Thoracic aorta (tissue), 2 donors: Measurements from ENCODE around the gene MRPS5. TPM values are rescaled to one million over a fixed set of nuclear protein-coding genes. Genes with fewer than 3 reads are reported as not detected.

Source experiments
- ATAC-seq: fragments of 150-250 bp; one replicate; pipeline ENCODE4 v1.8.0; 2017; ENCODE audit warnings: low read depth; ENCODE audit not compliant: insufficient number of reproducible peaks, low FRiP score
- DNase-seq: peaks from one replicate; pipeline ENCODE4 v3.0.0-alpha.2; 2020; ENCODE audit warnings: low spot score
- H3K27ac ChIP-seq, 2 donors: fragments of 200-600 bp; sonication (generic); 1 replicate in 1 of 2; 2 replicates in 1 of 2; pipeline ENCODE4 v1.5.1; 2016; ENCODE audit warnings: mild to moderate bottlenecking in 2 of 2, moderate library complexity in 2 of 2
- H3K27me3 ChIP-seq: fragments of 200-600 bp; sonication (generic); replicated peaks from 2 replicates; pipeline ENCODE4 v1.6.0; 2016; ENCODE audit warnings: mild to moderate bottlenecking; ENCODE audit not compliant: insufficient read depth
- H3K36me3 ChIP-seq: fragments of 200-600 bp; sonication (generic); one replicate; pipeline ENCODE4 v1.5.1; 2016
- H3K4me1 ChIP-seq, 2 donors: fragments of 200-600 bp; sonication (generic); 1 replicate in 1 of 2; 2 replicates in 1 of 2; pipeline versions ENCODE4 v1.5.1 to v1.6.0; 2016; ENCODE audit warnings: low read depth in 2 of 2, mild to moderate bottlenecking in 1 of 2; ENCODE audit not compliant: control insufficient read depth in 1 of 2
- H3K4me3 ChIP-seq: fragments of 200-600 bp; sonication (generic); 2 replicates; pipeline ENCODE4 v1.5.1; 2016; ENCODE audit warnings: mild to moderate bottlenecking
- H3K9me3 ChIP-seq: fragments of 200-600 bp; sonication (generic); 2 replicates; pipeline ENCODE4 v1.5.1; 2016
- total RNA-seq, 2 donors: library from RNA; depleted of rRNA; stranded (reverse); fragments of >200 nt; gene quantifications; one replicate each; pipeline versions ENCODE4 v1.1.0 to v1.2.3, GENCODE V29; 2016
- TF ChIP-seq, protein P1 (sequence below): fragments of 200-600 bp; sonication (generic); IDR thresholded peaks from one replicate; pipeline ENCODE4 v1.5.1; 2019; ENCODE audit warnings: antibody characterized with exemption

MRPS5 gene
- total RNA-seq, 2 donors from 2014 or later = 35.3 to 44.8 TPM

DNA sequence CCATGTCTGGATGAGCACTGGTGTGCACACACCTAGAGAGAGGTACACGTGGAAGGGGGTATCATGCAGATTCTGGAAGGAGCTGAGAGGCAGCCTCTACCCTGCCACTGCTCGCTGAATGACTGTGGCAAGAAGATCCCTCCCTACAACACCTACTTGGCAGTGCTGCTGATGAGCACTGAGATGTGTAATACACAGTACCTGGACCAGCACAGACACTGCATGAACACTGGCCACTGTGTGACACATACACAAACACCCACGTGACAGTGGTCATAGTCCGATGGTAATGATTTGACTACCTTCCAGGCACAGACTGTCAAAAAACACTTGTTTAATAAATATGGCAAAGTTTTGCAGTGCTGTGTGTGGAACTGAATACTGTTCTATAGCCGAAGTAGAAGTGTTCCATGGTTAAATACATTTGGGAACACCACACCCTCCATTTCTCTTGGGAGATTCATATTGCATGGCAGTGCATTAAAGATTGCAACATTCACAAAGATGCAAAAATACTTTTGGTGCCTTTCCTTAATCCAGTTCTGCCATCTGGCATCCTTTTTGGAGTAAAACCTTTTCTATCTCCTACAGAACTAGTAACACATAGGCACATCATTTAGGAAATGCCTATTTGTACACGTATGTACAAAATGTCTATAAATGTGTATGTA, 29.6 kb downstream of the MRPS5 start:
- Histone ChIP-seq H3K27me3 (no peaks in the 10 kb centered on the region), H3K27ac (no peak overlapping the region), H3K4me3 (no peak overlapping the region), H3K4me1 (no peaks in the 10 kb centered on the region), H3K36me3 (peaks cover 38% of the 10 kb centered on the region), H3K9me3 (no peaks in the 10 kb centered on the region)
- TF ChIP-seq, protein P1, sequence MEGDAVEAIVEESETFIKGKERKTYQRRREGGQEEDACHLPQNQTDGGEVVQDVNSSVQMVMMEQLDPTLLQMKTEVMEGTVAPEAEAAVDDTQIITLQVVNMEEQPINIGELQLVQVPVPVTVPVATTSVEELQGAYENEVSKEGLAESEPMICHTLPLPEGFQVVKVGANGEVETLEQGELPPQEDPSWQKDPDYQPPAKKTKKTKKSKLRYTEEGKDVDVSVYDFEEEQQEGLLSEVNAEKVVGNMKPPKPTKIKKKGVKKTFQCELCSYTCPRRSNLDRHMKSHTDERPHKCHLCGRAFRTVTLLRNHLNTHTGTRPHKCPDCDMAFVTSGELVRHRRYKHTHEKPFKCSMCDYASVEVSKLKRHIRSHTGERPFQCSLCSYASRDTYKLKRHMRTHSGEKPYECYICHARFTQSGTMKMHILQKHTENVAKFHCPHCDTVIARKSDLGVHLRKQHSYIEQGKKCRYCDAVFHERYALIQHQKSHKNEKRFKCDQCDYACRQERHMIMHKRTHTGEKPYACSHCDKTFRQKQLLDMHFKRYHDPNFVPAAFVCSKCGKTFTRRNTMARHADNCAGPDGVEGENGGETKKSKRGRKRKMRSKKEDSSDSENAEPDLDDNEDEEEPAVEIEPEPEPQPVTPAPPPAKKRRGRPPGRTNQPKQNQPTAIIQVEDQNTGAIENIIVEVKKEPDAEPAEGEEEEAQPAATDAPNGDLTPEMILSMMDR = no peak
- no peak for ATAC-seq
- DNase-seq = no peak

DNA sequence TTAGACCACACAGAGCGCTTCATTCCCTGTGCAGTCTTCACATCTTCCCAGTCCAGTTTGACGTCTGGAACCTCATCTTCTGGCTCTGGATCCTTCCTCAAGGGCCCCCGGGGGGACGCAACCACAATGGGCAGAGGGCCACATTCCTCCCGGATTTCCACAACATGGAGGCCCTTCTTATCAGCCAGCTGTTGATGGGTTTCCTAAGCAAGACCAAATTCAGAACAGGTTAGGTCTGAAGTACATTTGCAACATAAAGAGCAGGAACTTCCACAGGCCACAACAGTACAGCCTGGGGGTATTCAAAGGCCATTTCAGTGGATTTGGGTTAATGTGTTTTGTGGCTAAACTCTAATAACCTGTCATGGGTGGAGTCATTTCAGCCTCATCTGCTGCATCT, 34.2 kb downstream of the MRPS5 start:
- no peak overlapping the region for H3K4me3 ChIP-seq
- DNase-seq (no peak), ATAC-seq (no peak)
- H3K27ac ChIP-seq = no peak overlapping the region
- H3K27me3 ChIP-seq = no peaks in the 10 kb centered on the region
- TF ChIP-seq, protein P1 = no peak
- no peaks in the 10 kb centered on the region for H3K4me1 ChIP-seq
- H3K9me3 ChIP-seq = no peaks in the 10 kb centered on the region
- peaks cover 52% of the 10 kb centered on the region for H3K36me3 ChIP-seq

DNA sequence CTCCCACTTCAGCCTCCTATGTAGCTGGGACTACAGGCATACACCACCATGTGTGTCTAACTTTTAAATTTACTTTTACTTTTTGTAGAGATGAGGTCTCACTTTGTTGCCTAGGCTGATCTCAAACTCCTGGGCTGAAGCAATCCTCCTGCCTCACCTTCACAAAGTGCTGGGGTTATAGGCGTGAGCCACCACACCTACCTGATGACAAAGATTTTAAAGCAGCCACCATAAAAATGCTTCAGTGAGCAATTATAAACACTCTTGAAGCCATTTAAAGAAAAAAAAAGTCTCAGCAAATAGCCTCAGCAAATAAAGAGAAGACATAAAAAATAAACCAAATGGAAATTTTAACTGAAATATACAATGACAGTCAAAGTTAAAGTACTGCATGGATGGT, 35.6 kb downstream of the MRPS5 start:
- H3K27me3 ChIP-seq = no peaks in the 10 kb centered on the region
- TF ChIP-seq, protein P1 = no peak
- ATAC-seq (no peak), DNase-seq (no peak)
- H3K27ac ChIP-seq = no peak overlapping the region
- H3K36me3 ChIP-seq = peaks cover 42% of the 10 kb centered on the region
- H3K4me1 ChIP-seq = no peaks in the 10 kb centered on the region
- no peak overlapping the region for H3K4me3 ChIP-seq
- H3K9me3 ChIP-seq = no peaks in the 10 kb centered on the region

DNA sequence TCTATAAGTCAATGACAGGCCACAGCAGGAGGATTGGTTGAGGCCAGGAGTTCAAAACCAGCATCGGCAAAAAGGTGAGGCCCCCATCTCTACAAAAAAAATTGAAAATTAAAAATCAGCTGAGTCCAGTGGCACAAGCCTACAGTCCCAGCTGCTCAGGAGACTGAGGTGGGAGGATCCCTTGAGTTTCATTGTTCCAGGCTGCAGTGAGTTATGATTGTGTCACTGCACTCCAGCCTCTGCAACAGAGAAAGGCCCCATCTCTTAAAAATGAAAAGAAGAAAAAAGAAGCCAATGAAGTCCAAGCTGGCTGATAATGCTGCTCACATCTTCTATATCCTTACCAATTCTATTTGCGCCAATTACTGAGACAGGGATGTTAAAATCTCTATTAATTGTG, 39.1 kb downstream of the MRPS5 start:
- no peak for DNase-seq
- no peak overlapping the region for H3K4me3 ChIP-seq
- H3K9me3 ChIP-seq = no peaks in the 10 kb centered on the region
- H3K4me1 ChIP-seq = no peaks in the 10 kb centered on the region
- TF ChIP-seq, protein P1 = no peak
- no peak overlapping the region for H3K27ac ChIP-seq
- H3K36me3 ChIP-seq = peaks cover 27% of the 10 kb centered on the region
- no peak for ATAC-seq
- no peaks in the 10 kb centered on the region for H3K27me3 ChIP-seq

DNA sequence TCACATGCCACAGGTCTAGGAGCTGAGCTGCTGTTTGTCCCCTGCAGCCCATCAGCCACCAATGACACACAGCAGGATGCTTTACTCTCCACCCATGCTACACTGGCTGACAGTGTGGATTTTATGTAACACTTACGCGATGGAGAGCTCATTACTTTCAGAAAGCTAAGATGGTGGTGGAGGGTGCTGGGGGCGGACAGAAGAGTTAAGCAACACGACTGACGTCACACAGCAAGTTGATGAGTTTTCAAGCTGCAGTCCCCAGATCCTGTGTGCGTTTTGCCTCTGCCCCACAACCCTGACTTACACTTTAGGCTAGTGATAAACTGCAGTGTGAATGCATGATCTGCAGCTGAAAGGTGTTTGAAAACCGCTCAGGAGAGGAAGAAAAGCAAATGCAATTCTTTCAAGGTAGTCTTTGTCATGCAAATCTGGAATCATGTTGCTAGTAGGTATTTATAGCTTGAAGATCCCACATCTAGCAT, 42.4 kb downstream of the MRPS5 start:
- Histone ChIP-seq H3K27me3 (no peaks in the 10 kb centered on the region), H3K27ac (no peak overlapping the region), H3K36me3 (no peaks in the 10 kb centered on the region), H3K4me1 (peaks cover 4 to 9% of the 10 kb centered on the region in 2 donors), H3K9me3 (no peaks in the 10 kb centered on the region), H3K4me3 (no peak overlapping the region)
- no peak for ATAC-seq
- no peak for DNase-seq
- TF ChIP-seq, protein P1 = no peak
